HepG2 (cell line): ENCODE results near the gene SLC23A2. TPM values are rescaled to one million over a fixed set of nuclear protein-coding genes. Genes with fewer than 3 reads are reported as not detected.

ENCODE experiments used
- AHR ChIP-seq: IDR thresholded peaks from 2 replicates; pipeline ENCODE4 v1.6.1; 2018; ENCODE audit warnings: missing genetic modification reagents, missing compliant biosample characterization
- ESRRA ChIP-seq: sonication (generic); formaldehyde crosslinking; IDR thresholded peaks from 2 replicates; pipeline ENCODE4 v1.5.1; 2020; ENCODE audit warnings: mild to moderate bottlenecking, low read depth, missing genetic modification reagents
- FOXP1 ChIP-seq, 2 experiments: fragments of 450-650 bp in 1 of 2; IDR thresholded peaks; 2 replicates each; pipeline ENCODE4 v1.6.1; 2017 to 2018; ENCODE audit warnings: antibody characterized with exemption in 1 of 2
- HMG20A ChIP-seq: IDR thresholded peaks from 2 replicates; pipeline ENCODE4 v1.6.1; 2016; ENCODE audit warnings: borderline replicate concordance
- HNRNPL ChIP-seq: fragments of 200-400 bp; formaldehyde crosslinking; IDR thresholded peaks from 2 replicates; pipeline ENCODE4 v1.6.1; 2017; ENCODE audit warnings: mild to moderate bottlenecking, low read depth, low read length
- HNRNPUL1 ChIP-seq: fragments of 200-400 bp; formaldehyde crosslinking; IDR thresholded peaks from 2 replicates; pipeline ENCODE4 v1.6.1; 2017; ENCODE audit warnings: low read depth, mild to moderate bottlenecking, low read length, moderate library complexity
- JARID2 ChIP-seq: sonication (generic); formaldehyde crosslinking; IDR thresholded peaks from 2 replicates; pipeline ENCODE4 v1.8.1; 2023; ENCODE audit warnings: missing genetic modification reagents, inconsistent platforms; ENCODE audit not compliant: insufficient replicate concordance
- MYC ChIP-seq: sonication (generic); formaldehyde crosslinking; IDR thresholded peaks from 2 replicates; pipeline ENCODE4 v1.9.0; 2021; ENCODE audit warnings: missing genetic modification reagents, borderline replicate concordance
- SP4 ChIP-seq: sonication (generic); formaldehyde crosslinking; IDR thresholded peaks from 2 replicates; pipeline ENCODE4 v1.8.1; 2023; ENCODE audit warnings: mild to moderate bottlenecking, missing genetic modification reagents
- STAG1 ChIP-seq: sonication (generic); formaldehyde crosslinking; IDR thresholded peaks from 2 replicates; pipeline ENCODE4 v1.4.0; 2020; ENCODE audit warnings: missing genetic modification reagents
- TBX2 ChIP-seq: sonication (generic); formaldehyde crosslinking; IDR thresholded peaks from 2 replicates; pipeline ENCODE4 v1.5.0; 2020; ENCODE audit warnings: missing genetic modification reagents, mild to moderate bottlenecking, borderline replicate concordance
- TBX3 ChIP-seq: fragments of 450-650 bp; IDR thresholded peaks from 2 replicates; pipeline ENCODE4 v1.6.1; 2017; ENCODE audit warnings: antibody characterized with exemption, mild to moderate bottlenecking, inconsistent platforms, borderline replicate concordance
- ZFY ChIP-seq: sonication (generic); formaldehyde crosslinking; IDR thresholded peaks from 2 replicates; pipeline ENCODE4 v1.4.0; 2020; ENCODE audit warnings: missing genetic modification reagents
- ZNF503 ChIP-seq: sonication (generic); formaldehyde crosslinking; IDR thresholded peaks from 2 replicates; pipeline ENCODE4 v1.4.0; 2020; ENCODE audit warnings: missing genetic modification reagents
- ZNF672 ChIP-seq: sonication (generic); formaldehyde crosslinking; IDR thresholded peaks from 2 replicates; pipeline ENCODE4 v1.8.1; 2022; ENCODE audit warnings: missing genetic modification reagents
- ZNF678 ChIP-seq: sonication (generic); formaldehyde crosslinking; IDR thresholded peaks from 2 replicates; pipeline ENCODE4 v1.4.0; 2020; ENCODE audit warnings: mild to moderate bottlenecking, missing genetic modification reagents
- ZZZ3 ChIP-seq: sonication (generic); formaldehyde crosslinking; IDR thresholded peaks from 2 replicates; pipeline ENCODE4 v1.4.0; 2020; ENCODE audit warnings: missing genetic modification reagents, mild to moderate bottlenecking, borderline replicate concordance
- polyA plus RNA-seq, 8 experiments: library from polyadenylated mRNA; depleted of rRNA in 3 of 8; stranded (reverse) in 7 of 8; unstranded in 1 of 8; fragments of >200 nt; fragmentation: Illumina TruSeq in 4 of 8; extraction: Trizol in 4 of 8; gene quantifications; 2 replicates each; pipeline versions ENCODE4 v1.2.1 to v1.2.3, GENCODE V29; 2011 to 2016; ENCODE audit warnings: low read depth in 4 of 8, missing spikeins in 1 of 8, mixed read lengths in 1 of 8; ENCODE audit not compliant: insufficient read depth in 1 of 8
- total RNA-seq, 5 experiments: library from RNA; depleted of rRNA; stranded (reverse); fragments of >200 nt; fragmentation: Illumina TruSeq; extraction: Trizol; gene quantifications; 2 replicates each; pipeline ENCODE4 v1.2.3, GENCODE V29; 2016; ENCODE audit warnings: low read depth in 1 of 5
- TF ChIP-seq, protein P1 (sequence below), 2 experiments: sonication (generic) in 1 of 2; formaldehyde crosslinking in 1 of 2; IDR thresholded peaks; 2 replicates each; pipeline versions ENCODE4 v1.5.1 to v1.6.1; 2011 to 2020; ENCODE audit warnings: borderline replicate concordance in 1 of 2, low read depth in 1 of 2, low read length in 1 of 2, mild to moderate bottlenecking in 1 of 2, missing genetic modification reagents in 1 of 2, moderate library complexity in 1 of 2
- TF ChIP-seq, protein P2 (sequence below): IDR thresholded peaks from 2 replicates; pipeline ENCODE4 v1.6.1; 2016; ENCODE audit warnings: missing genetic modification reagents, missing compliant biosample characterization
- TF ChIP-seq, protein P3 (sequence below): sonication (generic); formaldehyde crosslinking; IDR thresholded peaks from 2 replicates; pipeline ENCODE4 v1.8.1; 2023; ENCODE audit warnings: mild to moderate bottlenecking, moderate library complexity, missing genetic modification reagents
- TF ChIP-seq, protein P4 (sequence below): sonication (generic); formaldehyde crosslinking; IDR thresholded peaks from 2 replicates; pipeline ENCODE4 v1.5.0; 2020; ENCODE audit warnings: mild to moderate bottlenecking, missing genetic modification reagents, moderate library complexity

Gene SLC23A2
- total and polyA plus RNA-seq, 2 of the 13 experiments (the other 11 are each of a cell fraction or from before 2014, with no cell fraction given) = 42.2 to 51.2 TPM

- no peak for TF ChIP-seq HMG20A
- TF ChIP-seq ZZZ3 (CRISPR knock-in tag) = no peak
- no peak for TF ChIP-seq ZNF672
- no peak; the same call in 1 of the 2 replicates for TF ChIP-seq MYC
- no peak for TF ChIP-seq HNRNPUL1
- TF ChIP-seq ZNF503 (CRISPR knock-in tag) = peak; percentile 25
- 0 out of 2 replicates have a peak, but pooled peaks have one; percentile 42 for TF ChIP-seq HNRNPL
- TF ChIP-seq, protein P1, sequence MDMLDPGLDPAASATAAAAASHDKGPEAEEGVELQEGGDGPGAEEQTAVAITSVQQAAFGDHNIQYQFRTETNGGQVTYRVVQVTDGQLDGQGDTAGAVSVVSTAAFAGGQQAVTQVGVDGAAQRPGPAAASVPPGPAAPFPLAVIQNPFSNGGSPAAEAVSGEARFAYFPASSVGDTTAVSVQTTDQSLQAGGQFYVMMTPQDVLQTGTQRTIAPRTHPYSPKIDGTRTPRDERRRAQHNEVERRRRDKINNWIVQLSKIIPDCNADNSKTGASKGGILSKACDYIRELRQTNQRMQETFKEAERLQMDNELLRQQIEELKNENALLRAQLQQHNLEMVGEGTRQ (IDR thresholded peaks at IDR 0.05; ENCODE audit: low read depth, low read length) = peak; percentile 67
- TF ChIP-seq, protein P1 (CRISPR knock-in tag; IDR thresholded peaks at IDR 0.05; ENCODE audit: borderline replicate concordance) = peak; percentile 88; the same call in 1 of the 2 replicates
- no peak for TF ChIP-seq JARID2 (CRISPR knock-in tag)
- TF ChIP-seq, protein P2, sequence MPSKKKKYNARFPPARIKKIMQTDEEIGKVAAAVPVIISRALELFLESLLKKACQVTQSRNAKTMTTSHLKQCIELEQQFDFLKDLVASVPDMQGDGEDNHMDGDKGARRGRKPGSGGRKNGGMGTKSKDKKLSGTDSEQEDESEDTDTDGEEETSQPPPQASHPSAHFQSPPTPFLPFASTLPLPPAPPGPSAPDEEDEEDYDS (CRISPR knock-in tag) = no peak
- TF ChIP-seq SP4 = 0 out of 2 replicates have a peak, but pooled peaks have one; percentile 60
- TF ChIP-seq ESRRA (CRISPR knock-in tag) = peak; percentile 80; the same call in 1 of the 2 replicates
- no peak for TF ChIP-seq STAG1
- no peak for TF ChIP-seq FOXP1 (IDR thresholded peaks at IDR 0.05)
- peak; percentile 9; the same call in 1 of the 2 replicates for TF ChIP-seq FOXP1 (CRISPR knock-in tag; IDR thresholded peaks at IDR 0.05)
- TF ChIP-seq TBX3 = no peak
- peak; percentile 64; the same call in 1 of the 2 replicates for TF ChIP-seq ZNF678
- no peak for TF ChIP-seq AHR (CRISPR knock-in tag)
- TF ChIP-seq, protein P3, sequence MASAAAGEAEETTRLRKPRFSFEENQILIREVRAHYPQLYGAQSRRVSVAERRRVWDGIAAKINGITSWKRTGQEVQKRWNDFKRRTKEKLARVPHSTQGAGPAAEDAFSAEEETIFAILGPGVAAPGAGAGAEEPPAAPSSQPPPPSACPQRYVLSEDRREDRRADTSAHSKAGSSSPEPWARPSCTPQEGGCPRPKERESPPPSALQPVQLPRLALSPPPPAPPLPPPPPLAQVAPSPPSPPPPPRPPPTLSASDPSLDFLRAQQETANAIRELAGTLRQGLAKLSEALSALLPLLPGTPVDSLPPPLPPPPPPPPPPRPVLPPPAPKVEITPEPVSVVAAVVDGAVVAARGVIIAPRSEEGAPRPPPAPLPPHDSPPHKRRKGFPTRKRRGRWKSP (CRISPR knock-in tag) = no peak
- TF ChIP-seq TBX2 = peak; percentile 63; the same call in 1 of the 2 replicates
- TF ChIP-seq, protein P4, sequence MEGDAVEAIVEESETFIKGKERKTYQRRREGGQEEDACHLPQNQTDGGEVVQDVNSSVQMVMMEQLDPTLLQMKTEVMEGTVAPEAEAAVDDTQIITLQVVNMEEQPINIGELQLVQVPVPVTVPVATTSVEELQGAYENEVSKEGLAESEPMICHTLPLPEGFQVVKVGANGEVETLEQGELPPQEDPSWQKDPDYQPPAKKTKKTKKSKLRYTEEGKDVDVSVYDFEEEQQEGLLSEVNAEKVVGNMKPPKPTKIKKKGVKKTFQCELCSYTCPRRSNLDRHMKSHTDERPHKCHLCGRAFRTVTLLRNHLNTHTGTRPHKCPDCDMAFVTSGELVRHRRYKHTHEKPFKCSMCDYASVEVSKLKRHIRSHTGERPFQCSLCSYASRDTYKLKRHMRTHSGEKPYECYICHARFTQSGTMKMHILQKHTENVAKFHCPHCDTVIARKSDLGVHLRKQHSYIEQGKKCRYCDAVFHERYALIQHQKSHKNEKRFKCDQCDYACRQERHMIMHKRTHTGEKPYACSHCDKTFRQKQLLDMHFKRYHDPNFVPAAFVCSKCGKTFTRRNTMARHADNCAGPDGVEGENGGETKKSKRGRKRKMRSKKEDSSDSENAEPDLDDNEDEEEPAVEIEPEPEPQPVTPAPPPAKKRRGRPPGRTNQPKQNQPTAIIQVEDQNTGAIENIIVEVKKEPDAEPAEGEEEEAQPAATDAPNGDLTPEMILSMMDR = peak; percentile 17; the same call in 1 of the 2 replicates
- TF ChIP-seq ZFY = peak; percentile 60
Measured at GRCh38 chr20:5000263-5001173, 792 bp downstream of the SLC23A2 start (continued).
